Measurements from ENCODE around the gene PCBP2.
"Not testable (repeated sequence)": the region's sequence is repeated elsewhere in the genome, so short reads cannot be mapped to it uniquely, and the experiment has no call there.

Gene PCBP2

GRCh38 chr12:53451661-53452158, at the start of gene PCBP2:
TSS of gene PCBP2 (plus strand) at chr12:53452102. CDS start at chr12:53454801, 2,699 bp downstream.
- in situ Hi-C loops (cut with HindIII; ENCODE audit: low sequenced_read_pairs), result no loop called here
- DNase-seq (ENCODE audit: low read depth), result peak; percentile 99
- peak within 1 kb of the TSS; percentile 90 for H3K4me3 ChIP-seq (ENCODE audit: low read depth, low read length)
- peak; percentile 89 for TF ChIP-seq CTCF (IDR thresholded peaks at IDR 0.05; ENCODE audit: low read depth, low read length, missing control alignments)

GRCh38 chr12:53402351-53402750, 49.6 kb upstream of the PCBP2 start:
- in situ Hi-C loops (cut with HindIII; ENCODE audit: low sequenced_read_pairs); DNase-seq (ENCODE audit: low read depth); H3K4me3 ChIP-seq (ENCODE audit: low read depth, low read length): not testable (repeated sequence)

- no peak overlapping the region for H3K4me3 ChIP-seq (ENCODE audit: low read depth, low read length)
- no peak for DNase-seq (ENCODE audit: low read depth)
- TF ChIP-seq CTCF (IDR thresholded peaks at IDR 0.05; ENCODE audit: low read depth, low read length, missing control alignments), result no peak
- in situ Hi-C loops (cut with HindIII; ENCODE audit: low sequenced_read_pairs), result no loop called here
Measured at GRCh38 chr12:53402871-53403270, 49.0 kb upstream of the PCBP2 start.

DNA sequence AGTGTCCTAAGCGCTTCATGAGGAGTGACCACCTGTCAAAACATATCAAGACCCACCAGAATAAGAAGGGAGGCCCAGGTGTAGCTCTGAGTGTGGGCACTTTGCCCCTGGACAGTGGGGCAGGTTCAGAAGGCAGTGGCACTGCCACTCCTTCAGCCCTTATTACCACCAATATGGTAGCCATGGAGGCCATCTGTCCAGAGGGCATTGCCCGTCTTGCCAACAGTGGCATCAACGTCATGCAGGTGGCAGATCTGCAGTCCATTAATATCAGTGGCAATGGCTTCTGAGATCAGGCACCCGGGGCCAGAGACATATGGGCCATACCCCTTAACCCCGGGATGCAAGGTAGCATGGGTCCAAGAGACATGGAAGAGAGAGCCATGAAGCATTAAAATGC, 41.0 kb upstream of the PCBP2 start:
- no peak for DNase-seq (ENCODE audit: low read depth)
- H3K4me3 ChIP-seq (ENCODE audit: low read depth, low read length), result no peak overlapping the region
- in situ Hi-C loops (cut with HindIII; ENCODE audit: low sequenced_read_pairs), result no loop called here
- TF ChIP-seq CTCF (IDR thresholded peaks at IDR 0.05; ENCODE audit: low read depth, low read length, missing control alignments), result no peak

GRCh38 chr12:53413485-53414204, 38.3 kb upstream of the PCBP2 start:
- no peak for DNase-seq (ENCODE audit: low read depth)
- TF ChIP-seq CTCF (IDR thresholded peaks at IDR 0.05; ENCODE audit: low read depth, low read length, missing control alignments), result no peak
- H3K4me3 ChIP-seq (ENCODE audit: low read depth, low read length), result no peak overlapping the region
- in situ Hi-C loops (cut with HindIII; ENCODE audit: low sequenced_read_pairs), result no loop called here

DNA sequence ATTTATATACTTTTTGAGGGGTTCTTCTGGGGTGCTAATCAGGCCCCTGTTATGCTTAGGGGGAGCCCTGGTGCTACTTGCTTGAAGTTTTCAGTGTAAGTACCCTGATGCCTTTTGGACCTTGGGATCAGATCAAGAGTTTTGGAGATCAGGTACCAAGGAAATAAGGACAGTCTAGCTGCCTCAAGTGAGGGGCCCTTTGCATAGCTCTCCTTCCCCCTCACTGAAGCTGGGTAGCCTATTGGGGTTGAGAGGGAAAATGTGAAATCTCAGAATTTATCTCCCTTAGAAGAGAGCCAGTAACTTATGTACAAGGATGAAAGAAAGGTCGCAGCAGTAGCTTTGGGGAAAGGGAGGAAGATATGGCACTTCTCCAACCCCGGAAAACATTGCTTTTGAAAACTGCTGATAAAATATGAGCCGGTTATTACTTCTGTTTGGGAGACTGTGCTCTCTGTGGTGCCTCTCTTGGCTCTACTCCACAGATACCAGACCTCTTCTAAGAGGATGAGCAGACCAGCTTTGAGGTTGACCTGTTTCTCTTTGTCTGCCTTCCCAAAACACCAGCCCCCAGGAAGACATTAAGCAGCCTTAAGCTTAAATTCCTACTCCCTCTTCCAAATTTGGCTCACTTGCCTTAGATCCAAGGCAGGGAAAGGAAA, 37.0 kb upstream of the PCBP2 start:
- TF ChIP-seq CTCF (IDR thresholded peaks at IDR 0.05; ENCODE audit: low read depth, low read length, missing control alignments), result no peak
- no peak for DNase-seq (ENCODE audit: low read depth)
- in situ Hi-C loops (cut with HindIII; ENCODE audit: low sequenced_read_pairs), result no loop called here
- H3K4me3 ChIP-seq (ENCODE audit: low read depth, low read length), result no peak overlapping the region

DNA sequence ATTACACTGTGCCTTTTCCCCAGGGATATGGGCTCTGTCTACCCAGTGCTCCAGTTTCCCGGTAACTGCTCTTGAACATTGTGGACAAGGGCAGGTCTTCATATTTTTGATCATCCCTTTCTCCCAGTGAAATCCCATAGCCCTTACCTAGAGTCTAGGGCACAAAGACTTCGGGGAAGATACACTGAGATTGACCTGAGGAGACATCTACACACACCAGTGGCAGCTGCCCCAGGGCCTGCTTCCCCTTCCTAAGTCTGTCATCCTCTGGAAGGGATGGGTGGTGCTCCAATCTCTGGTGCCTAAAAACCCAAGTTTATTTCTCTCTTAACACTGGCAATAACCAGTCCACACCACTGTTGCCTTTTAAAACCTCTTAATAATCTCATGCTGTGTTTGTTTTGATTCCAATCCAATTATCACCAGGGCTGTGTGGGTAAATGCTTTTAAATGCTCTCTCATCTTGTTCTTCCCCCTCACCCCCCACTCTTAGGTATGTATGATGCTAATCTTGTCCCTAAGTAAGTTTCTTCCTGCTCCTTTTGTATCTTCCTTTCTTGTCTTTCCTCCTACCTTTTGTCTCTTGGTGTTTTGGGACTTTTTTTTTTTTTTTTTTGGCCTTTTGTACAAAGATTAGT, 36.0 kb upstream of the PCBP2 start:
- in situ Hi-C loops (cut with HindIII; ENCODE audit: low sequenced_read_pairs); DNase-seq (ENCODE audit: low read depth); H3K4me3 ChIP-seq (ENCODE audit: low read depth, low read length): not testable (repeated sequence)

DNA sequence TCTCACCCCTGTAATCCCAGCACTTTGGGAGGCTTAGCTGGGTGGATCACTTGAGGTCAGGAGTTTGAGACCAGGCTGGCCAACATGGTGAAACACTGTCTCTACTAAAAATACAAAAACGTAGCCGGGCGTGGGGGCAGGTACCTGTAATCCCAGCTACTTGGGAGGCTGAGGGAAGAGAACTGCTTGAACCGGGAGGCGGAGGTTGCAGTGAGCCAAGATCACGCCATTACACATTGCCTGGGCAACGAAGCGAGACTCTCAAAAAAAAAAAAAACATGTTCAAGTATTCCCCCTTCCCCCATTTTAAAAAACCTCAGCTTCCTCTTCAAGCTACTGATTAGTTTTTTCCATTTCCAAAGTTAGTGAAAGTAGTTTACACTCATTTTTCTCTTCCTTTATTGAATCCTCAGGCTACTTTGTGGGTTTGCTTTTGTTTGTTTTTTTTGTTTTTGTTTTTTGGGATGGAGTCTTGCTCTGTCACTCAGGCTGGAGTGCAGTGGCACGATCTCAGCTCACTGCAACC, 34.5 kb upstream of the PCBP2 start:
- in situ Hi-C loops (cut with HindIII; ENCODE audit: low sequenced_read_pairs); DNase-seq (ENCODE audit: low read depth); H3K4me3 ChIP-seq (ENCODE audit: low read depth, low read length): not testable (repeated sequence)
